Measurements from ENCODE around the gene YY1.

The YY1 gene

GRCh38 chr14:100314724-100315123, 75.8 kb downstream of the YY1 start:
- H3K27me3 ChIP-seq, result peaks cover 0 to 6% of the 10 kb centered on the region in 2 donors
- no peak overlapping the region for H3K4me3 ChIP-seq
- no peaks in the 10 kb centered on the region for H3K9me3 ChIP-seq
- no peak overlapping the region for H3K27ac ChIP-seq
- intact Hi-C loops (cut with DNase I; ENCODE audit: low total_unique reads), result no loop called here
- H3K36me3 ChIP-seq, result no peaks in the 10 kb centered on the region
- DNase-seq, result no peak
- no peak for TF ChIP-seq CTCF (IDR thresholded peaks at IDR 0.05)
- H3K4me1 ChIP-seq, result peaks cover 0 to 8% (median 5%) of the 10 kb centered on the region in 4 donors

- Histone ChIP-seq H3K4me1 (peaks cover 0 to 8% (median 5%) of the 10 kb centered on the region in 4 donors), H3K27ac (peak overlapping the region in 1 of 2 donors; percentile 53), H3K27me3 (peaks cover 0 to 3% of the 10 kb centered on the region in 2 donors), H3K4me3 (no peak overlapping the region), H3K9me3 (no peaks in the 10 kb centered on the region), H3K36me3 (no peaks in the 10 kb centered on the region)
- intact Hi-C loops (cut with DNase I; ENCODE audit: low total_unique reads), result no loop called here
- no peak for DNase-seq
- no peak for TF ChIP-seq CTCF (IDR thresholded peaks at IDR 0.05)
These were observed 78.4 kb downstream of the YY1 start for GRCh38 chr14:100317389-100317788.

GRCh38 chr14:100317912-100318808, 79.2 kb downstream of the YY1 start:
- TF ChIP-seq CTCF (IDR thresholded peaks at IDR 0.05), result peak; percentile 80 to 87
- peaks cover 0 to 8% (median 5%) of the 10 kb centered on the region in 4 donors for H3K4me1 ChIP-seq
- H3K36me3 ChIP-seq, result no peaks in the 10 kb centered on the region
- peak overlapping the region; percentile 53 to 55 for H3K27ac ChIP-seq
- no peaks in the 10 kb centered on the region for H3K27me3 ChIP-seq
- DNase-seq, result peak; percentile 64 to 84
- intact Hi-C loops (cut with DNase I; ENCODE audit: low total_unique reads), result no loop called here
- H3K9me3 ChIP-seq, result no peaks in the 10 kb centered on the region
- peak overlapping the region; percentile 48 to 56 for H3K4me3 ChIP-seq

GRCh38 chr14:100320157-100320856, 81.4 kb downstream of the YY1 start:
- Histone ChIP-seq H3K4me1 (peaks cover 0 to 8% (median 5%) of the 10 kb centered on the region in 4 donors), H3K9me3 (no peaks in the 10 kb centered on the region), H3K36me3 (no peaks in the 10 kb centered on the region), H3K27me3 (no peaks in the 10 kb centered on the region), H3K4me3 (no peak overlapping the region), H3K27ac (no peak overlapping the region)
- no peak for TF ChIP-seq CTCF (IDR thresholded peaks at IDR 0.05)
- intact Hi-C loops (cut with DNase I; ENCODE audit: low total_unique reads), result no loop called here
- DNase-seq, result no peak

GRCh38 chr14:100321473-100322137, 82.7 kb downstream of the YY1 start:
- no peak for DNase-seq
- H3K27ac ChIP-seq, result no peak overlapping the region
- no peaks in the 10 kb centered on the region for H3K36me3 ChIP-seq
- no peaks in the 10 kb centered on the region for H3K27me3 ChIP-seq
- H3K4me3 ChIP-seq, result no peak overlapping the region
- H3K4me1 ChIP-seq, result peaks cover 0 to 8% (median 5%) of the 10 kb centered on the region in 4 donors
- intact Hi-C loops (cut with DNase I; ENCODE audit: low total_unique reads), result no loop called here
- H3K9me3 ChIP-seq, result no peaks in the 10 kb centered on the region
- TF ChIP-seq CTCF (IDR thresholded peaks at IDR 0.05), result no peak
